ENCODE measurements around the gene SPOP. TPM values are rescaled to one million over a fixed set of nuclear protein-coding genes. Genes with fewer than 3 reads are reported as not detected.

Gene SPOP
- total and polyA plus RNA-seq, 2 experiments from 2014 or later, result 13.9 to 18.6 TPM

GRCh38 chr17:49582055-49582722, 95.7 kb downstream of the SPOP start:
- peaks cover 13% of the 10 kb centered on the region for H3K27me3 Mint-ChIP-seq (ENCODE audit: insufficient read depth, low read depth, poor library complexity)
- Histone ChIP-seq H3F3A (replicated peaks; ENCODE audit: low read depth) (0 out of 2 replicates have a peak, but pooled peaks cover 3% of the 10 kb centered on the region), H3K9me2 (ENCODE audit: insufficient read depth) (no peaks in the 10 kb centered on the region), H3K36me3 (ENCODE audit: insufficient read depth) (no peaks in the 10 kb centered on the region), H3K4me2 (no peak overlapping the region), H3K4me3 (no peak overlapping the region), H2AFZ (no peak overlapping the region), H3K27ac (ENCODE audit: low read depth) (no peak overlapping the region), H3K4me1 (ENCODE audit: insufficient read depth) (no peaks in the 10 kb centered on the region), H4K20me1 (replicated peaks; ENCODE audit: insufficient read depth) (no peaks in the 10 kb centered on the region), H3K27me3 (ENCODE audit: insufficient read depth) (peaks cover 11% of the 10 kb centered on the region), H3K79me2 (replicated peaks; ENCODE audit: insufficient read depth) (no peaks in the 10 kb centered on the region)
- DNase-seq (ENCODE audit: low spot score) (no peak), ATAC-seq (no peak)
- H3K36me3 Mint-ChIP-seq (ENCODE audit: low read depth), result no peaks in the 10 kb centered on the region; the same call in 2 of the 3 replicates
- H3K27ac Mint-ChIP-seq, result no peak overlapping the region
- H3K4me3 Mint-ChIP-seq, result no peak overlapping the region
- TF ChIP-seq JUNB (IDR thresholded peaks at IDR 0.05; ENCODE audit: unreplicated experiment) (no peak), EZH2phosphoT487 (IDR thresholded peaks at IDR 0.05; ENCODE audit: unreplicated experiment) (no peak), ZNF114 (CRISPR knock-in tag; IDR thresholded peaks at IDR 0.05) (no peak), POLR2AphosphoS5 (IDR thresholded peaks at IDR 0.05; ENCODE audit: low read depth) (no peak), ZNF462 (CRISPR knock-in tag; IDR thresholded peaks at IDR 0.05) (no peak), REST (IDR thresholded peaks at IDR 0.05; ENCODE audit: unreplicated experiment) (no peak), CTCF (conservative IDR thresholded peaks at IDR 0.05; ENCODE audit: low read depth in 2 of 2) (no peak), CREB1 (CRISPR knock-in tag; IDR thresholded peaks at IDR 0.05; ENCODE audit: low read depth) (no peak), STAT1 (IDR thresholded peaks at IDR 0.05; ENCODE audit: unreplicated experiment) (no peak), ETS1 (IDR thresholded peaks at IDR 0.05) (no peak), NANOG (IDR thresholded peaks at IDR 0.05; ENCODE audit: borderline replicate concordance) (no peak), EZH2 (IDR thresholded peaks at IDR 0.05; ENCODE audit: low read depth, unreplicated experiment) (no peak), ZNF331 (CRISPR knock-in tag; IDR thresholded peaks at IDR 0.05; ENCODE audit: low read depth) (no peak)
- H3K9me3 Mint-ChIP-seq, result no peaks in the 10 kb centered on the region
- peaks cover 21% of the 10 kb centered on the region for H3K4me1 Mint-ChIP-seq

Measured in GM23338 (cell line).